Measurements from ENCODE around the gene ACTL6B.
A peak's percentile ranks its signal among the peaks of the same experiment; 100 is the strongest.
"Not testable (repeated sequence)": the region's sequence is repeated elsewhere in the genome, so short reads cannot be mapped to it uniquely, and the experiment has no call there.

The ACTL6B gene

GRCh38 chr7:100655908-100656674, at the start of gene ACTL6B:
ACTL6B (minus strand) TSS chr7:100656448; CDS start chr7:100656354, 94 bp downstream.
- DNase-seq, result peak; percentile 86

- peak; percentile 93 for DNase-seq
Observed at GRCh38 chr7:100705320-100705752, 49.1 kb upstream of the ACTL6B start.

- not testable (repeated sequence) for DNase-seq
Observed at GRCh38 chr7:100701089-100701488, 44.8 kb upstream of the ACTL6B start.

GRCh38 chr7:100699018-100699417, 42.8 kb upstream of the ACTL6B start:
- DNase-seq, result no peak

GRCh38 chr7:100696123-100696521, 39.9 kb upstream of the ACTL6B start:
- DNase-seq, result no peak

- peak; percentile 78 for DNase-seq
Observed at GRCh38 chr7:100694098-100694745, 38.0 kb upstream of the ACTL6B start, which contains the start of gene GIGYF1. GIGYF1 (minus strand) TSS chr7:100694250; CDS start chr7:100688238, 6,012 bp downstream.

- no peak for DNase-seq
Observed at GRCh38 chr7:100693312-100694097, 37.3 kb upstream of the ACTL6B start.

- no peak for DNase-seq
Observed at GRCh38 chr7:100692578-100692961, 36.3 kb upstream of the ACTL6B start.

GRCh38 chr7:100691676-100692577, 35.7 kb upstream of the ACTL6B start:
- DNase-seq, result peak; percentile 96

GRCh38 chr7:100689230-100690135, 33.2 kb upstream of the ACTL6B start:
- no peak for DNase-seq

GRCh38 chr7:100688326-100688860, 32.1 kb upstream of the ACTL6B start:
- no peak for DNase-seq

GRCh38 chr7:100687751-100688300, 31.6 kb upstream of the ACTL6B start:
- no peak for DNase-seq

GRCh38 chr7:100687261-100687660, 31.0 kb upstream of the ACTL6B start:
- no peak for DNase-seq

- no peak for DNase-seq
Observed at GRCh38 chr7:100686822-100687211, 30.6 kb upstream of the ACTL6B start.

- DNase-seq, result no peak
Observed at GRCh38 chr7:100686201-100686821, 30.1 kb upstream of the ACTL6B start.

- no peak for DNase-seq
Observed at GRCh38 chr7:100685631-100686145, 29.4 kb upstream of the ACTL6B start.

- DNase-seq, result no peak
Observed at GRCh38 chr7:100685049-100685605, 28.9 kb upstream of the ACTL6B start.

- no peak for DNase-seq
Observed at GRCh38 chr7:100684534-100685042, 28.3 kb upstream of the ACTL6B start.
